CD14-positive monocyte (primary cell): ENCODE data around the gene ZNF565. TPM values are rescaled to one million over a fixed set of nuclear protein-coding genes. Genes with fewer than 3 reads are reported as not detected.
"Not testable (repeated sequence)": the region's sequence is repeated elsewhere in the genome, so short reads cannot be mapped to it uniquely, and the experiment has no call there.

Experiments used
- DNase-seq, 3 donors: peaks; one replicate each; pipeline ENCODE4 v3.0.0-alpha.2; 2011 to 2022
- H2AFZ ChIP-seq: 2 replicates; pipeline ENCODE4 v1.6.0; 2012; ENCODE audit warnings: mild to moderate bottlenecking, low read depth, low read length, inconsistent platforms; ENCODE audit not compliant: insufficient read depth, poor library complexity, severe bottlenecking
- H3K27ac ChIP-seq, 2 donors: 1 replicate in 1 of 2; 2 replicates in 1 of 2; pipeline ENCODE4 v1.5.1; 2012 to 2013; ENCODE audit warnings: low read length in 2 of 2, control low read depth in 1 of 2, inconsistent platforms in 1 of 2, low read depth in 1 of 2, mild to moderate bottlenecking in 1 of 2
- H3K27me3 ChIP-seq, 2 donors: one replicate each; pipeline versions ENCODE4 v1.6.0 to v1.6.1; 2011 to 2013; ENCODE audit warnings: low read length in 2 of 2; ENCODE audit not compliant: control insufficient read depth in 2 of 2, insufficient read depth in 2 of 2
- H3K36me3 ChIP-seq, 2 donors: replicated peaks in 1 of 2; 1 replicate in 1 of 2; 2 replicates in 1 of 2; pipeline versions ENCODE4 v1.5.1 to v1.6.1; 2012 to 2013; ENCODE audit warnings: low read length in 2 of 2, control low read depth in 1 of 2, inconsistent platforms in 1 of 2, mild to moderate bottlenecking in 1 of 2; ENCODE audit not compliant: insufficient read depth in 2 of 2, control insufficient read depth in 1 of 2
- H3K4me1 ChIP-seq, 2 donors: 1 replicate in 1 of 2; 2 replicates in 1 of 2; pipeline versions ENCODE4 v1.5.1 to v1.6.1; 2012 to 2013; ENCODE audit warnings: low read length in 2 of 2, control low read depth in 1 of 2, inconsistent platforms in 1 of 2, mild to moderate bottlenecking in 1 of 2, moderate library complexity in 1 of 2; ENCODE audit not compliant: insufficient read depth in 2 of 2, control insufficient read depth in 1 of 2
- H3K4me2 ChIP-seq: replicated peaks from 2 replicates; pipeline ENCODE3; 2012; ENCODE audit warnings: low read length, moderate library complexity, mild to moderate bottlenecking; ENCODE audit not compliant: poor library complexity, severe bottlenecking; ENCODE audit errors: extremely low read depth
- H3K4me3 ChIP-seq, 3 experiments: fragments of 200-600 bp in 1 of 3; sonication (generic) in 1 of 3; replicated peaks in 1 of 3; 1 replicate in 2 of 3; 2 replicates in 1 of 3; pipeline ENCODE4 v1.5.1; 2011 to 2013; ENCODE audit warnings: low read length in 3 of 3, mild to moderate bottlenecking in 3 of 3, control low read depth in 2 of 3, low read depth in 2 of 3, inconsistent platforms in 1 of 3, moderate library complexity in 1 of 3
- H3K79me2 ChIP-seq: 2 replicates; pipeline ENCODE4 v1.6.0; 2012; ENCODE audit warnings: mild to moderate bottlenecking, control low read depth, inconsistent platforms, low read length, moderate library complexity; ENCODE audit not compliant: insufficient read depth
- H3K9ac ChIP-seq: 2 replicates; pipeline ENCODE4 v1.6.0; 2017; ENCODE audit warnings: low read length, mild to moderate bottlenecking; ENCODE audit not compliant: insufficient read depth, poor library complexity, severe bottlenecking
- H3K9me3 ChIP-seq, 2 donors: replicated peaks in 1 of 2; 1 replicate in 1 of 2; 2 replicates in 1 of 2; pipeline versions ENCODE4 v1.5.1 to v1.6.1; 2012 to 2013; ENCODE audit warnings: low read length in 2 of 2, control low read depth in 1 of 2; ENCODE audit not compliant: control insufficient read depth in 1 of 2, insufficient read depth in 1 of 2
- H4K20me1 ChIP-seq: 2 replicates; pipeline ENCODE4 v1.6.0; 2012; ENCODE audit warnings: mild to moderate bottlenecking, low read length, control low read depth, moderate library complexity; ENCODE audit not compliant: insufficient read depth
- H3K27ac Mint-ChIP-seq, 7 donors: one replicate each; pipeline ENCODE4 v1.8.0; 2020; ENCODE audit warnings: mild to moderate bottlenecking in 7 of 7, mixed read lengths in 7 of 7, moderate library complexity in 6 of 7, inconsistent platforms in 2 of 7
- H3K27me3 Mint-ChIP-seq, 3 donors: one replicate each; pipeline ENCODE4 v1.8.0; 2021 to 2022; ENCODE audit warnings: low read depth in 3 of 3, mild to moderate bottlenecking in 3 of 3, mixed read lengths in 3 of 3, moderate library complexity in 3 of 3, inconsistent platforms in 1 of 3
- H3K36me3 Mint-ChIP-seq, 2 donors: one replicate each; pipeline ENCODE4 v1.8.0; 2020; ENCODE audit warnings: mixed read lengths in 2 of 2, inconsistent platforms in 1 of 2, mild to moderate bottlenecking in 1 of 2
- H3K4me1 Mint-ChIP-seq: one replicate; pipeline ENCODE4 v1.8.0; 2020; ENCODE audit warnings: mild to moderate bottlenecking, mixed read lengths
- H3K4me3 Mint-ChIP-seq, 2 donors: one replicate each; pipeline ENCODE4 v1.8.0; 2020; ENCODE audit warnings: mild to moderate bottlenecking in 2 of 2, mixed read lengths in 2 of 2, moderate library complexity in 1 of 2
- H3K9me3 Mint-ChIP-seq, 7 donors: one replicate each; pipeline ENCODE4 v1.8.0; 2020 to 2022; ENCODE audit warnings: mixed read lengths in 7 of 7, mild to moderate bottlenecking in 6 of 7, moderate library complexity in 6 of 7, inconsistent platforms in 2 of 7
- WGBS: methylation state at CpG from one replicate; pipeline ENCODE4 v1.1.5; 2013; ENCODE audit warnings: missing lambda C conversion rate; ENCODE audit not compliant: insufficient coverage; 5-methylcytosine and 5-hydroxymethylcytosine counted together
- intact Hi-C, 2 donors: fragments of 100-400 bp; cut with micrococcal nuclease; formaldehyde crosslinking; loops; one replicate each; pipeline versions ENCODE4 v1.15.0 to v1.15.1; 2023
- polyA plus RNA-seq, 3 donors: library from polyadenylated mRNA; depleted of rRNA in 1 of 3; unstranded in 2 of 3; stranded (reverse) in 1 of 3; fragments of 300-500 nt in 2 of 3; fragments of >200 nt in 1 of 3; fragmentation: Illumina TruSeq in 2 of 3; gene quantifications; 1 replicate in 2 of 3; 2 replicates in 1 of 3; pipeline ENCODE4 v1.2.3, GENCODE V29; 2012 to 2021
- TF ChIP-seq, protein P1 (sequence below): fragments of 200-600 bp; IDR thresholded peaks from one replicate; pipeline ENCODE4 v1.8.0; 2022; ENCODE audit warnings: antibody characterized with exemption, mild to moderate bottlenecking

The ZNF565 gene
- polyA plus RNA-seq, 3 donors, result 1.5 to 3.5 (median 2.1) TPM

DNA sequence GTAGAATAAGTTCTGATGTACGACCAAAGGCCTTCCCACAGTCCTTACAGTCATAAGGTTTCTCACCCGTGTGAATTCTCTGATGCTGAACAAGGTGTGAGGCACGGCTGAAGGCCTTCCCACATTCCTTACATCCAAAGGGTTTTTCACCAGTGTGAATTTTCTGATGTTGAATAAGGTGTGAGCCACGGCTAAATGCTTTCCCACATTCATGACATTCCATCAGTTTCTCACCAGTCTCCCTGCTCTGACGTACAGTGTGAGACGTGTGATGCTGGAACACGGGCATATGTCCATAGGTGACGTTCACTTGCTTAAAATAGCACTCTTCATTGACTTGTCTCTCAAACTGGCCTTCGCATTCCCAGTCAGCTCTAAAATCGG is 31.2 kb downstream of the ZNF565 start:
- Histone ChIP-seq H2AFZ (no peak overlapping the region), H3K36me3 (peaks cover 12 to 15% of the 10 kb centered on the region in 2 donors), H4K20me1 (no peaks in the 10 kb centered on the region), H3K9ac (no peak overlapping the region), H3K27me3 (no peaks in the 10 kb centered on the region), H3K9me3 (no peaks in the 10 kb centered on the region), H3K4me1 (no peaks in the 10 kb centered on the region), H3K4me2 (no peak overlapping the region), H3K27ac (no peak overlapping the region), H3K79me2 (no peaks in the 10 kb centered on the region), H3K4me3 (no peak overlapping the region)
- TF ChIP-seq, protein P1, sequence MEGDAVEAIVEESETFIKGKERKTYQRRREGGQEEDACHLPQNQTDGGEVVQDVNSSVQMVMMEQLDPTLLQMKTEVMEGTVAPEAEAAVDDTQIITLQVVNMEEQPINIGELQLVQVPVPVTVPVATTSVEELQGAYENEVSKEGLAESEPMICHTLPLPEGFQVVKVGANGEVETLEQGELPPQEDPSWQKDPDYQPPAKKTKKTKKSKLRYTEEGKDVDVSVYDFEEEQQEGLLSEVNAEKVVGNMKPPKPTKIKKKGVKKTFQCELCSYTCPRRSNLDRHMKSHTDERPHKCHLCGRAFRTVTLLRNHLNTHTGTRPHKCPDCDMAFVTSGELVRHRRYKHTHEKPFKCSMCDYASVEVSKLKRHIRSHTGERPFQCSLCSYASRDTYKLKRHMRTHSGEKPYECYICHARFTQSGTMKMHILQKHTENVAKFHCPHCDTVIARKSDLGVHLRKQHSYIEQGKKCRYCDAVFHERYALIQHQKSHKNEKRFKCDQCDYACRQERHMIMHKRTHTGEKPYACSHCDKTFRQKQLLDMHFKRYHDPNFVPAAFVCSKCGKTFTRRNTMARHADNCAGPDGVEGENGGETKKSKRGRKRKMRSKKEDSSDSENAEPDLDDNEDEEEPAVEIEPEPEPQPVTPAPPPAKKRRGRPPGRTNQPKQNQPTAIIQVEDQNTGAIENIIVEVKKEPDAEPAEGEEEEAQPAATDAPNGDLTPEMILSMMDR, result no peak
- no peak for DNase-seq
- 96% methylated on average over 5 of the region's 10 CpGs for WGBS
- Mint-ChIP-seq H3K27ac (no peak overlapping the region), H3K27me3 (peaks cover 0 to 3% (median 2%) of the 10 kb centered on the region in 3 donors), H3K4me1 (no peaks in the 10 kb centered on the region), H3K4me3 (no peak overlapping the region), H3K36me3 (peaks cover 20 to 28% of the 10 kb centered on the region in 2 donors), H3K9me3 (no peaks in the 10 kb centered on the region)
- intact Hi-C loops, result no loop called here

DNA sequence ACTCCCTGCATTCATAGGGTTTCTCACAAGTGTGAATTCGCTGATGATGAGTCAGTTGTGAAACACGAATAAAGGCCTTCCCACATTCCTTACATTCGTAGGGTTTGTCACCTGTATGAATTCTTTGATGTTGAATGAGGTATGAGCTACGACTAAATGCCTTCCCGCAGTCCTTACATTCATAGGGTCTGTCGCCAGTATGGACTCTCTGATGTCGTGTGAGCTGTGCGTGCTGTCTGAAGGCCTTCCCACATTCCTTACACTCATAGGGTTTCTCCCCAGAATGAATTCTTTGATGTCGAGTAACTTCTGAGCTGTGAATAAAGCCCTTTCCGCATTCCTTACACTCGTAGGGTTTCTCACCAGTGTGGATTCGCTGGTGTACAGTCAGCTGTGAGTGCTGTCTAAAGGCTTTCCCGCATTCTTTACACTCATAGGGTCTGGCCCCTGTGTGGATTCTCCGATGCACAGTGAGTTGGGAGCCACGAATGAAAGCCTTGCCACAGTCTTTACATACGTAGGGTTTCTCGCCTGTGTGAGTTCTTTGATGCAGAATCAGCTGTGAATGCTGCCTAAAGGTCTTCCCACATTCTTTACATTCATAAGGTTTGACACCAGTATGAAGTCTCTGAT is 31.7 kb downstream of the ZNF565 start:
- no peaks in the 10 kb centered on the region for H3K4me1 ChIP-seq
- no peaks in the 10 kb centered on the region for H3K4me1 Mint-ChIP-seq
- peaks cover 18 to 26% of the 10 kb centered on the region in 2 donors for H3K36me3 Mint-ChIP-seq
- no peaks in the 10 kb centered on the region for H3K9me3 Mint-ChIP-seq
- no peaks in the 10 kb centered on the region for H3K9me3 ChIP-seq
- H3K4me2 ChIP-seq, result no peak overlapping the region
- H3K4me3 ChIP-seq, result no peak overlapping the region
- 100% methylated on average over 9 of the region's 17 CpGs for WGBS
- H4K20me1 ChIP-seq, result no peaks in the 10 kb centered on the region
- H3K9ac ChIP-seq, result no peak overlapping the region
- H2AFZ ChIP-seq, result no peak overlapping the region
- no peak overlapping the region for H3K27ac Mint-ChIP-seq
- peaks cover 0 to 3% (median 2%) of the 10 kb centered on the region in 3 donors for H3K27me3 Mint-ChIP-seq
- H3K4me3 Mint-ChIP-seq, result no peak overlapping the region
- H3K79me2 ChIP-seq, result no peaks in the 10 kb centered on the region
- TF ChIP-seq, protein P1, result no peak
- H3K27ac ChIP-seq, result no peak overlapping the region
- peaks cover 12 to 15% of the 10 kb centered on the region in 2 donors for H3K36me3 ChIP-seq
- no peaks in the 10 kb centered on the region for H3K27me3 ChIP-seq
- DNase-seq, result no peak
- intact Hi-C loops, result no loop called here

DNA sequence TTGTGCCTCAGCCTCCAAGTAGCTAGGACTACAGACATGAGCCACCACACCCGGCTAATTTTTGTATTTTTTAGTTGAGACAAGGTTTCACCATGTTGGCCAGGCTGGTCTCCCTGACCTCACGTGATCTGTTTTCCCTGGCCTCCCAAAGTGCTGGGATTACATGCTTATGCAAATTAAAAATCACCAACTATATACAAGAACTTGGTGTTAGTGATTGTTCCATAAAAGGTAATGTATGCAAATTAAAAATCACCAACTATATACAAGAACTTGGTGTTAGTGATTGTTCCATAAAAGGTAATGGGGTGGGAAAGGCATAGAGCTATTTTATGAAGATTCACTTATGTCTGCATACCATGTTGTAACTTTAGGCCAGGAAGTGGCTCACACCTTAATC is 35.4 kb downstream of the ZNF565 start:
- H2AFZ ChIP-seq, H3K9me3 Mint-ChIP-seq, H3K4me3 ChIP-seq, H3K9me3 ChIP-seq, H3K4me2 ChIP-seq, H3K79me2 ChIP-seq, H3K27me3 ChIP-seq, H3K27ac Mint-ChIP-seq, DNase-seq, H3K4me3 Mint-ChIP-seq, H4K20me1 ChIP-seq, intact Hi-C loops, H3K27ac ChIP-seq, H3K27me3 Mint-ChIP-seq, H3K4me1 Mint-ChIP-seq, H3K4me1 ChIP-seq, H3K9ac ChIP-seq: not testable (repeated sequence)
- peaks cover 17 to 18% of the 10 kb centered on the region in 2 donors for H3K36me3 Mint-ChIP-seq
- H3K36me3 ChIP-seq, result peaks cover 12 to 15% of the 10 kb centered on the region in 2 donors
- WGBS, result 100% methylated on average over 1 of the region's 2 CpGs
